GM21825 (cell line): ENCODE data around the gene LRP4.
"Not testable (repeated sequence)": the region's sequence is repeated elsewhere in the genome, so short reads cannot be mapped to it uniquely, and the experiment has no call there.

Experiments used
- ATAC-seq: cut with Tn5 transposase; IDR thresholded peaks from one replicate; pipeline ENCODE4 v1.9.1; 2021; ENCODE audit warnings: mild to moderate bottlenecking, moderate library complexity; ENCODE audit not compliant: unreplicated experiment

Gene LRP4

GRCh38 chr11:46928701-46929100, 10.4 kb upstream of the LRP4 start:
- ATAC-seq = not testable (repeated sequence)

- not testable (repeated sequence) for ATAC-seq
Observed at GRCh38 chr11:46927928-46928327, 9.6 kb upstream of the LRP4 start.

GRCh38 chr11:46920755-46921154, 2.4 kb upstream of the LRP4 start:
- no peak for ATAC-seq

GRCh38 chr11:46918788-46919513, 601 bp upstream of the LRP4 start:
- ATAC-seq = no peak

- ATAC-seq = no peak
Observed at GRCh38 chr11:46917762-46918082, 628 bp downstream of the LRP4 start.

GRCh38 chr11:46917109-46917761, 1.1 kb downstream of the LRP4 start:
- ATAC-seq = no peak

GRCh38 chr11:46916286-46917108, 1.9 kb downstream of the LRP4 start:
- no peak for ATAC-seq

- no peak for ATAC-seq
Observed at GRCh38 chr11:46914910-46915309, 3.4 kb downstream of the LRP4 start.

GRCh38 chr11:46914363-46914762, 4.0 kb downstream of the LRP4 start:
- no peak for ATAC-seq

- no peak for ATAC-seq
Observed at GRCh38 chr11:46913484-46913883, 4.9 kb downstream of the LRP4 start.

- ATAC-seq = no peak
Observed at GRCh38 chr11:46912526-46913150, 5.7 kb downstream of the LRP4 start.

- no peak for ATAC-seq
Observed at GRCh38 chr11:46907606-46908005, 10.7 kb downstream of the LRP4 start.

GRCh38 chr11:46906609-46907041, 11.7 kb downstream of the LRP4 start:
- ATAC-seq = no peak

GRCh38 chr11:46905806-46906205, 12.5 kb downstream of the LRP4 start:
- ATAC-seq = no peak

- no peak for ATAC-seq
Observed at GRCh38 chr11:46903846-46904245, 14.5 kb downstream of the LRP4 start.

GRCh38 chr11:46902694-46903093, 15.7 kb downstream of the LRP4 start:
- no peak for ATAC-seq

- no peak for ATAC-seq
Observed at GRCh38 chr11:46901156-46901555, 17.2 kb downstream of the LRP4 start.

GRCh38 chr11:46900091-46900746, 18.1 kb downstream of the LRP4 start:
- ATAC-seq = no peak

GRCh38 chr11:46899501-46900025, 18.8 kb downstream of the LRP4 start:
- ATAC-seq = no peak

- no peak for ATAC-seq
Observed at GRCh38 chr11:46898396-46899095, 19.8 kb downstream of the LRP4 start.
